GM21717 (cell line): Measurements from ENCODE around the gene CFDP1.
A peak's percentile ranks its signal among the peaks of the same experiment; 100 is the strongest.

Experiments used
- ATAC-seq: cut with Tn5 transposase; IDR thresholded peaks from one replicate; pipeline ENCODE4 v1.9.1; 2021; ENCODE audit warnings: mild to moderate bottlenecking, moderate library complexity; ENCODE audit not compliant: unreplicated experiment

The CFDP1 gene

GRCh38 chr16:75432828-75433731 is at the start of gene CFDP1:
TSS of gene CFDP1 (minus strand) at chr16:75433503. CDS start at chr16:75433352, 151 bp downstream.
- peak; percentile 93 for ATAC-seq

- no peak for ATAC-seq
Measured at GRCh38 chr16:75482434-75483205, 49.3 kb upstream of the CFDP1 start.

- ATAC-seq, result no peak
Measured at GRCh38 chr16:75481475-75481874, 48.2 kb upstream of the CFDP1 start.

- no peak for ATAC-seq
Measured at GRCh38 chr16:75479421-75479990, 46.2 kb upstream of the CFDP1 start.

GRCh38 chr16:75478480-75479345 is 45.4 kb upstream of the CFDP1 start:
- ATAC-seq, result no peak

GRCh38 chr16:75477680-75478473 is 44.6 kb upstream of the CFDP1 start:
- no peak for ATAC-seq

- ATAC-seq, result no peak
Measured at GRCh38 chr16:75476817-75477216, 43.5 kb upstream of the CFDP1 start.

- ATAC-seq, result no peak
Measured at GRCh38 chr16:75475420-75475847, 42.1 kb upstream of the CFDP1 start.

- ATAC-seq, result no peak
Measured at GRCh38 chr16:75472908-75473877, 39.9 kb upstream of the CFDP1 start.

- peak; percentile 76 for ATAC-seq
Measured at GRCh38 chr16:75471723-75472633, 38.7 kb upstream of the CFDP1 start.

- no peak for ATAC-seq
Measured at GRCh38 chr16:75466760-75467159, 33.5 kb upstream of the CFDP1 start.

- peak; percentile 89 for ATAC-seq
Measured at GRCh38 chr16:75464122-75464918, 31.0 kb upstream of the CFDP1 start, which contains the start of gene TMEM170A. TSS of gene TMEM170A (minus strand) at chr16:75464689. CDS start at chr16:75464600, 89 bp downstream.

GRCh38 chr16:75463389-75464121 is 30.3 kb upstream of the CFDP1 start:
- ATAC-seq, result peak; percentile 25

- peak; percentile 33 for ATAC-seq
Measured at GRCh38 chr16:75462806-75463205, 29.5 kb upstream of the CFDP1 start.

- no peak for ATAC-seq
Measured at GRCh38 chr16:75461575-75461974, 28.3 kb upstream of the CFDP1 start.

- no peak for ATAC-seq
Measured at GRCh38 chr16:75460446-75460845, 27.1 kb upstream of the CFDP1 start.
